MCF 10A (cell line): Measurements from ENCODE around the gene EPS8L3. TPM values are rescaled to one million over a fixed set of nuclear protein-coding genes. Genes with fewer than 3 reads are reported as not detected.

Experiments
- Bru-seq: library from RNA; stranded (reverse); fragments of 400-500 nt; gene quantifications from one replicate; lab custom pipeline; 2021; lab: Mats Ljungman, UMichigan
- BruChase-seq, 2 experiments: library from RNA; stranded (reverse); fragments of 400-500 nt; gene quantifications; one replicate each; lab custom pipeline; 2021; lab: Mats Ljungman, UMichigan
- BruUV-seq: library from RNA; stranded (reverse); fragments of 400-500 nt; replicated peaks from 2 replicates; lab custom pipeline; 2021; lab: Mats Ljungman, UMichigan
- CTCF ChIA-PET: fragments of 300-600 bp; sonication (Branson Sonifier 250); formaldehyde crosslinking; extraction: SDS; loops from one replicate; lab custom pipeline; 2021; ENCODE audit warnings: antibody characterized with exemption, inconsistent platforms; lab: Yijun Ruan, JAX
- POLR2A ChIA-PET: fragments of 300-600, 350-650 bp; sonication (Branson Sonifier 250); formaldehyde crosslinking; extraction: SDS; loops from one replicate; lab custom pipeline; 2020; ENCODE audit warnings: antibody characterized with exemption, inconsistent platforms; lab: Yijun Ruan, JAX
- DNase-seq: peaks from one replicate; pipeline ENCODE4 v3.0.0-alpha.2; 2018; ENCODE audit not compliant: unreplicated experiment
- H3K27ac Mint-ChIP-seq: one replicate; pipeline ENCODE4 v1.8.0; 2022; ENCODE audit warnings: mild to moderate bottlenecking, low read depth, mixed read lengths; ENCODE audit not compliant: unreplicated experiment
- H3K27me3 Mint-ChIP-seq: one replicate; pipeline ENCODE4 v1.8.0; 2022; ENCODE audit warnings: mixed read lengths; ENCODE audit not compliant: insufficient read depth, unreplicated experiment
- H3K36me3 Mint-ChIP-seq: one replicate; pipeline ENCODE4 v1.8.0; 2022; ENCODE audit warnings: mild to moderate bottlenecking, moderate library complexity, mixed read lengths; ENCODE audit not compliant: insufficient read depth, unreplicated experiment
- H3K4me1 Mint-ChIP-seq: one replicate; pipeline ENCODE4 v1.8.0; 2022; ENCODE audit warnings: mixed read lengths; ENCODE audit not compliant: insufficient read depth, unreplicated experiment
- H3K4me3 Mint-ChIP-seq: one replicate; pipeline ENCODE4 v1.8.0; 2022; ENCODE audit warnings: mild to moderate bottlenecking, moderate library complexity, mixed read lengths; ENCODE audit not compliant: unreplicated experiment
- H3K9me3 Mint-ChIP-seq: one replicate; pipeline ENCODE4 v1.8.0; 2022; ENCODE audit warnings: mixed read lengths; ENCODE audit not compliant: unreplicated experiment
- intact Hi-C: fragments of 100-400 bp; cut with micrococcal nuclease; formaldehyde crosslinking; loops from 2 replicates; pipeline ENCODE4 v1.14.1; 2022
- long read RNA-seq: library from polyadenylated mRNA; stranded (forward); transcript quantifications from one replicate; pipeline ENCODE4 v2.0.0, GENCODE V29; 2022
- total RNA-seq: library from RNA; stranded (reverse); gene quantifications from 2 replicates; pipeline ENCODE4 v1.2.3, GENCODE V29; 2022
- TF ChIP-seq, protein P1 (sequence below): fragments of 200-600 bp; IDR thresholded peaks from one replicate; pipeline ENCODE4 v1.8.0; 2022; ENCODE audit warnings: antibody characterized with exemption, mild to moderate bottlenecking; ENCODE audit not compliant: unreplicated experiment

The EPS8L3 gene
- total RNA-seq (not detected in 2 replicates), Bru-seq, nascent RNA (not detected), BruChase-seq, experiment 1, labeled RNA remaining after a 6-hour chase (not detected), BruChase-seq, experiment 2, labeled RNA remaining after a 2-hour chase (not detected)
- long read RNA-seq, result 0 reads

DNA sequence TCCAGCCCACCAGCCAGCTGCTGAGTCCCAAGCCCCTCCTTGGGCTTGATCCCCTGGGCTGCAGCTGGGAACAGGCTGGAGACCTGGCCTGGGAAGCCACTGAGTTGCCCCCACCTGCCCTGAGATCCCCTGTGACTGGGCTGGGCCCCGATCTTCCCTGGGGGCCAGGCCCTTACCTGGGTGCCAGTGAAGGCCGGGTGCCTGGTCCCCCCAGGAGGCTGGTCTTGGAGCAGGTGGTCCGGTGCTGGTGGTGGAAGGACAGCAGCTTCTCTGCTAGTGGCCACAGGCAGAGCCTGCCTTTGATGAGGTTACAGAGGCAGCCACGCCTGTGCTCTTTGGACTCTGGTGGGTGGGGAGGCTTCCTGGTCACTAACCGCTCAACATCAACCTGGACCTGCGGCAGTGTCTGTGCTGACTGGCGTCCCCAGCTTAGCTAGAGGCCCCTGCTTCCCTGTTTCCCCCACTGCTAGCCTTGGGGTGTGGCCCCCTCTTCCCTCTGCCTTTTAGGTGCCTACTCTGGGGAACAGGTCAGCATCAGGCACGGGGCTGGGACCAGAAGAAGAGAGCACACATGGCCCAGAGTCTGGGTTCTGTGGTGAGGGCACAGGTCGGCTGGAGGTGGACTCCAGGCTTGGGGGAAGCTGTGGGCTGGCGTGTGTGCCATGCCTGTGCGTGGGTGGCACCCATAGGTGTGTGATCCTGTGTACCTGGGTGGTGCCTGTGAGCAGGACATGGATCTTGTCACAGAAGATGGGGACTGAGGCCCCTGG is at the start of gene EPS8L3:
Gene EPS8L3 (minus strand): TSS at position 278 of the 770 bp plus-strand sequence. CDS start 2,174 bp downstream, outside the sequence.
- BruUV-seq, result no TSS peak
- CTCF ChIA-PET, result interaction anchor here (0.5 to 1.2 kb wide), 4 partner anchors 10 to 121 kb away, joined by 3 to 4 read pairs (median 3); no protein-coding TSS in a partner anchor

DNA sequence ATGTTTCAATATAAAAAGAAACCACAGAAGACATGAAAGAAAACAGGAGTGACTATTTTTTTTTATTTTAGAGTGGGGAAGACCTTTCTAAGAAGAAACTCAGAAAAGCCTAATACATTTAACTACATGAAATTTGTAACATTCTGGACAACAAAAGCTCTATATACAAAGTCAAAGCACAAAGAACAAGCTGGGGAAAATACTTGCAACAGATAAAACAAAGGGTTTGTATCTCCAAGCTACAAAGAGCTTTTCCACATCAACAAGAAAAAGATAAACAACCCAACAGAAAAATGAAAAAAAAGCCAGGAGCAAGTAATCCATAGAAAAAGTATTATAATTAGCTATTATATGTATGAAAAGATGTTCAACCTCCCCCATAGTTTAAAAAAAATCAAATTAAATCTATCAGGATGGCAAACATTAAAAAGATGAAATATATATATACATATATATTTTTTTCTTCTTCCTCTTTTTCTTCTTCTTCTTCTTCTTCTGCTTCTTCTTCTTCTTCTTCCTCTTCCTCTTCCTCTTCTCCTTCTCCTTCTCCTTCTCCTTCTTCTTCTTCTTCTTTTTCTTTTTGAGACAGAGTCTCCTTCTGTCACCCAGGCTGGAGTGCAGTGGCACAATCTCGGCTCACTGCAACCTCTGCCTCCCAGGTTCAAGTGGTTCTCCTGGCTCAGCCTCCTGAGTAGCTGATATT is 49.1 kb upstream of the EPS8L3 start:
- CTCF ChIA-PET, result interaction anchor here (0.6 to 0.8 kb wide), 3 partner anchors 18 to 22 kb away, joined by 3 to 4 read pairs (median 3); no protein-coding TSS in a partner anchor

More for the DNA sequence above, at the start of gene EPS8L3:
- Mint-ChIP-seq H3K36me3 (no peaks in the 10 kb centered on the region), H3K27me3 (no peaks in the 10 kb centered on the region), H3K4me3 (no peak within 1 kb of the TSS), H3K27ac (no peak within 1 kb of the TSS), H3K9me3 (no peaks in the 10 kb centered on the region), H3K4me1 (peaks cover under 1% of the 10 kb centered on the region)
- intact Hi-C loops, result no loop called here
- POLR2A ChIA-PET, result no interaction called here
- TF ChIP-seq, protein P1, sequence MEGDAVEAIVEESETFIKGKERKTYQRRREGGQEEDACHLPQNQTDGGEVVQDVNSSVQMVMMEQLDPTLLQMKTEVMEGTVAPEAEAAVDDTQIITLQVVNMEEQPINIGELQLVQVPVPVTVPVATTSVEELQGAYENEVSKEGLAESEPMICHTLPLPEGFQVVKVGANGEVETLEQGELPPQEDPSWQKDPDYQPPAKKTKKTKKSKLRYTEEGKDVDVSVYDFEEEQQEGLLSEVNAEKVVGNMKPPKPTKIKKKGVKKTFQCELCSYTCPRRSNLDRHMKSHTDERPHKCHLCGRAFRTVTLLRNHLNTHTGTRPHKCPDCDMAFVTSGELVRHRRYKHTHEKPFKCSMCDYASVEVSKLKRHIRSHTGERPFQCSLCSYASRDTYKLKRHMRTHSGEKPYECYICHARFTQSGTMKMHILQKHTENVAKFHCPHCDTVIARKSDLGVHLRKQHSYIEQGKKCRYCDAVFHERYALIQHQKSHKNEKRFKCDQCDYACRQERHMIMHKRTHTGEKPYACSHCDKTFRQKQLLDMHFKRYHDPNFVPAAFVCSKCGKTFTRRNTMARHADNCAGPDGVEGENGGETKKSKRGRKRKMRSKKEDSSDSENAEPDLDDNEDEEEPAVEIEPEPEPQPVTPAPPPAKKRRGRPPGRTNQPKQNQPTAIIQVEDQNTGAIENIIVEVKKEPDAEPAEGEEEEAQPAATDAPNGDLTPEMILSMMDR, result no peak
- DNase-seq, result no peak

GRCh38 chr1:109808703-109809102 is 45.0 kb upstream of the EPS8L3 start:
- no peaks in the 10 kb centered on the region for H3K36me3 Mint-ChIP-seq

More for the DNA sequence above, 49.1 kb upstream of the EPS8L3 start:
- intact Hi-C loops, result no loop called here
- Mint-ChIP-seq H3K27me3 (no peaks in the 10 kb centered on the region), H3K9me3 (peaks cover 6% of the 10 kb centered on the region), H3K36me3 (no peaks in the 10 kb centered on the region), H3K4me1 (no peaks in the 10 kb centered on the region), H3K4me3 (no peak overlapping the region), H3K27ac (no peak overlapping the region)
- no peak for DNase-seq
- TF ChIP-seq, protein P1, result no peak
- no TSS peak for BruUV-seq
- POLR2A ChIA-PET, result interaction anchor here (0.6 to 0.7 kb wide), 2 partner anchors 35 to 80 kb away, joined by 3 to 5 read pairs; no protein-coding TSS in a partner anchor

More at GRCh38 chr1:109808703-109809102, 45.0 kb upstream of the EPS8L3 start:
- Mint-ChIP-seq H3K27me3 (no peaks in the 10 kb centered on the region), H3K27ac (no peak overlapping the region), H3K4me1 (no peaks in the 10 kb centered on the region), H3K9me3 (no peaks in the 10 kb centered on the region), H3K4me3 (no peak overlapping the region)
- intact Hi-C loops, result no loop called here
- TF ChIP-seq, protein P1, result no peak
- DNase-seq, result no peak
- no TSS peak for BruUV-seq
- ChIA-PET CTCF (interaction anchor here (0.5 to 0.8 kb wide), 2 partner anchors 32 to 168 kb away, joined by 3 read pairs; no protein-coding TSS in a partner anchor), POLR2A (interaction anchor here (0.6 kb wide), 2 partner anchors 13 to 155 kb away, joined by 4 to 5 read pairs; no protein-coding TSS in a partner anchor)
